Effector memory CD4-positive, alpha-beta T cell (primary cell): Measurements from ENCODE around the gene ADAMTSL2.

Experiments used
- DNase-seq, 3 donors: peaks; one replicate each; pipeline ENCODE4 v3.0.0-alpha.2; 2020
- H3K27ac ChIP-seq: 2 replicates; pipeline ENCODE4 v1.7.0; 2013; ENCODE audit warnings: mild to moderate bottlenecking, low read length, moderate library complexity; ENCODE audit not compliant: insufficient read depth, poor library complexity, severe bottlenecking
- H3K27me3 ChIP-seq: replicated peaks from 2 replicates; pipeline ENCODE4 v1.7.0; 2013; ENCODE audit warnings: mild to moderate bottlenecking, low read length; ENCODE audit not compliant: insufficient read depth, control insufficient read depth, poor library complexity, severe bottlenecking
- H3K36me3 ChIP-seq: 2 replicates; pipeline ENCODE4 v1.7.0; 2013; ENCODE audit warnings: mild to moderate bottlenecking, low read length, moderate library complexity; ENCODE audit not compliant: control insufficient read depth, insufficient read depth
- H3K4me1 ChIP-seq: 2 replicates; pipeline ENCODE4 v1.7.0; 2013; ENCODE audit warnings: low read length, mild to moderate bottlenecking; ENCODE audit not compliant: control insufficient read depth, insufficient read depth, poor library complexity, severe bottlenecking
- H3K4me3 ChIP-seq: 2 replicates; pipeline ENCODE4 v1.7.0; 2013; ENCODE audit warnings: low read length, low read depth, mild to moderate bottlenecking; ENCODE audit not compliant: insufficient read depth, poor library complexity, severe bottlenecking
- H3K9me3 ChIP-seq: 2 replicates; pipeline ENCODE4 v1.7.0; 2013; ENCODE audit warnings: mild to moderate bottlenecking, low read length, moderate library complexity; ENCODE audit not compliant: control insufficient read depth

ADAMTSL2 gene

GRCh38 chr9:133512253-133513213 is 22.0 kb upstream of the ADAMTSL2 start:
- no peaks in the 10 kb centered on the region for H3K36me3 ChIP-seq
- no peak for DNase-seq
- H3K4me1 ChIP-seq = peaks cover 11% of the 10 kb centered on the region

GRCh38 chr9:133513214-133514100 is 21.0 kb upstream of the ADAMTSL2 start:
- Histone ChIP-seq H3K36me3 (no peaks in the 10 kb centered on the region), H3K27ac (no peak overlapping the region), H3K4me3 (no peak overlapping the region), H3K4me1 (peaks cover 11% of the 10 kb centered on the region), H3K9me3 (no peaks in the 10 kb centered on the region), H3K27me3 (no peaks in the 10 kb centered on the region)
- DNase-seq = no peak

More at GRCh38 chr9:133512253-133513213, 22.0 kb upstream of the ADAMTSL2 start:
- no peaks in the 10 kb centered on the region for H3K27me3 ChIP-seq
- H3K27ac ChIP-seq = no peak overlapping the region
- no peaks in the 10 kb centered on the region for H3K9me3 ChIP-seq
- H3K4me3 ChIP-seq = no peak overlapping the region

- H3K9me3 ChIP-seq = no peaks in the 10 kb centered on the region
- H3K27me3 ChIP-seq = no peaks in the 10 kb centered on the region
- no peak for DNase-seq
Measured at GRCh38 chr9:133514460-133515239, 19.9 kb upstream of the ADAMTSL2 start.

GRCh38 chr9:133515240-133515610 is 19.3 kb upstream of the ADAMTSL2 start:
- Histone ChIP-seq H3K27me3 (no peaks in the 10 kb centered on the region), H3K9me3 (no peaks in the 10 kb centered on the region), H3K4me3 (no peak overlapping the region), H3K27ac (no peak overlapping the region), H3K4me1 (no peaks in the 10 kb centered on the region), H3K36me3 (no peaks in the 10 kb centered on the region)
- DNase-seq = no peak

More at GRCh38 chr9:133514460-133515239, 19.9 kb upstream of the ADAMTSL2 start:
- peaks cover 3% of the 10 kb centered on the region for H3K4me1 ChIP-seq
- H3K27ac ChIP-seq = no peak overlapping the region
- no peaks in the 10 kb centered on the region for H3K36me3 ChIP-seq
- H3K4me3 ChIP-seq = no peak overlapping the region

- H3K36me3 ChIP-seq = no peaks in the 10 kb centered on the region
- DNase-seq = no peak
- no peak overlapping the region for H3K4me3 ChIP-seq
- no peaks in the 10 kb centered on the region for H3K9me3 ChIP-seq
- no peaks in the 10 kb centered on the region for H3K27me3 ChIP-seq
- no peak overlapping the region for H3K27ac ChIP-seq
- no peaks in the 10 kb centered on the region for H3K4me1 ChIP-seq
Measured at GRCh38 chr9:133515615-133516255, 18.8 kb upstream of the ADAMTSL2 start.

GRCh38 chr9:133516256-133516960 is 18.1 kb upstream of the ADAMTSL2 start:
- H3K27ac ChIP-seq = no peak overlapping the region
- no peak for DNase-seq
- no peaks in the 10 kb centered on the region for H3K9me3 ChIP-seq
- no peaks in the 10 kb centered on the region for H3K36me3 ChIP-seq
- no peaks in the 10 kb centered on the region for H3K27me3 ChIP-seq
- H3K4me1 ChIP-seq = no peaks in the 10 kb centered on the region
- H3K4me3 ChIP-seq = no peak overlapping the region

- DNase-seq = no peak
- no peaks in the 10 kb centered on the region for H3K4me1 ChIP-seq
- H3K27me3 ChIP-seq = no peaks in the 10 kb centered on the region
- no peaks in the 10 kb centered on the region for H3K9me3 ChIP-seq
- H3K4me3 ChIP-seq = no peak overlapping the region
- H3K36me3 ChIP-seq = no peaks in the 10 kb centered on the region
- H3K27ac ChIP-seq = no peak overlapping the region
Measured at GRCh38 chr9:133516961-133517350, 17.5 kb upstream of the ADAMTSL2 start.

- Histone ChIP-seq H3K9me3 (no peaks in the 10 kb centered on the region), H3K4me3 (no peak overlapping the region), H3K4me1 (no peaks in the 10 kb centered on the region), H3K27ac (no peak overlapping the region), H3K27me3 (no peaks in the 10 kb centered on the region), H3K36me3 (no peaks in the 10 kb centered on the region)
- DNase-seq = no peak
Measured at GRCh38 chr9:133517711-133518110, 16.8 kb upstream of the ADAMTSL2 start.

- DNase-seq = no peak
- Histone ChIP-seq H3K4me1 (no peaks in the 10 kb centered on the region), H3K27me3 (no peaks in the 10 kb centered on the region), H3K27ac (no peak overlapping the region), H3K9me3 (no peaks in the 10 kb centered on the region), H3K4me3 (no peak overlapping the region), H3K36me3 (no peaks in the 10 kb centered on the region)
Measured at GRCh38 chr9:133518200-133518599, 16.3 kb upstream of the ADAMTSL2 start.
